A673 (cell line): Measurements from ENCODE around the gene RBP2.

ENCODE experiments used
- CTCF ChIP-seq: fragments of 300-800, 200-600 bp; sonication (generic); conservative IDR thresholded peaks from 2 replicates; pipeline ENCODE4 v1.5.1; 2017; ENCODE audit warnings: low read depth, mild to moderate bottlenecking, antibody characterized with exemption, low read length, moderate library complexity, mixed read lengths
- EZH2 ChIP-seq: fragments of 200-600 bp; sonication (generic); IDR thresholded peaks from 2 replicates; pipeline ENCODE4 v1.6.1; 2017; ENCODE audit warnings: borderline replicate concordance, low read depth, mild to moderate bottlenecking, mixed read lengths, antibody characterized with exemption, low read length; ENCODE audit not compliant: poor library complexity, severe bottlenecking

- TF ChIP-seq CTCF, result no peak
- TF ChIP-seq EZH2, result no peak
Measured at GRCh38 chr3:139434764-139435307, 41.5 kb downstream of the RBP2 start.
